ENCODE measurements around the gene CLCN7. TPM values are rescaled to one million over a fixed set of nuclear protein-coding genes. Genes with fewer than 3 reads are reported as not detected.

The CLCN7 gene
- total and polyA plus RNA-seq, 9 of the 15 experiments (the other 6 are each of a cell fraction or from before 2014, with no cell fraction given), result 0.06 to 126 (median 18.7) TPM

DNA sequence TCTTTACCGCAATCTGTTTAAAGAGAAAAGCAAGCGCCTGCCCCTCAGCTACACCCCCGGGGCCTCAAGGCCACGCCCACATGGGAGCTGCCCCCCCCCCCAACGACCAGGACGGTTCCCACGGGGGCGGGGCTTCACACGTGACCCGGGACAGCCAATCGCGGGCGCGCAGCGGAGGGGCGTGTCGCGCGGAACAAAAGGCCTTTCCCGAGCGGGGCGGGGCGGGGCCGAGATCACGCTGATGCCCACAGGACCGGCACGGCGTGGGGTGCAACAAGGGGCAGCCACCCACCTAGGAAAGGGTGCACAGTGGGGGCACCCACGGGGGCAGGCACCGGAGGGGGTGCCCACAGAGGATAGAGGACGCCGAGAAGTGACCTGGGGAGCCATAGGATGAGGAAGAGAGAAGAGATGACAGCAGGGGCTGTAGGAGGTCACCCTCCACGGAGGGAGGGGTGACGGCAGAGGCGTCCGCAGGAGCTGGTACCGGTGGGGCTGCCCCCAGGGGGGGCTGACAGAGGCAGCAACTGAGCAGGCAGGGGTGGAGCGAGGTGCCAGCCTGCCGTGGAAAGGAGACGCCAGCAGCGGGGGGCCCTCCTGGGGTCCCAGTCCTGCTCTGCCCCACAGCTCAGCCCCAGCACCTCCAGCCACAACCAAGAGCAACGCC lies 66.5 kb downstream of the CLCN7 start (continued):
- TF ChIP-seq REST (IDR thresholded peaks at IDR 0.05; ENCODE audit: borderline replicate concordance), result peak; percentile 86
- no peak for TF ChIP-seq REST (CRISPR knock-in tag; IDR thresholded peaks at IDR 0.05; ENCODE audit: low read depth)
- TF ChIP-seq PHF8 (IDR thresholded peaks at IDR 0.05; ENCODE audit: borderline replicate concordance, low read length), result peak; percentile 23; the same call in 1 of the 2 replicates
- peak; percentile 74; the same call in 1 of the 2 replicates for TF ChIP-seq KAT7 (CRISPR knock-in tag; IDR thresholded peaks at IDR 0.05; ENCODE audit: borderline replicate concordance)
- TF ChIP-seq FIP1L1 (IDR thresholded peaks at IDR 0.05; ENCODE audit: low read depth, low read length, poor library complexity, severe bottlenecking), result no peak
- peak; percentile 25 for TF ChIP-seq CCNT2 (IDR thresholded peaks at IDR 0.05; ENCODE audit: borderline replicate concordance, extremely low read depth, insufficient read length, low read depth, low read length)
- TF ChIP-seq FOXK2 (conservative IDR thresholded peaks at IDR 0.05 in 1 of 2, IDR thresholded peaks at IDR 0.05 in 1 of 2; ENCODE audit: low read depth in 2 of 2), result 0 out of 4 replicates have a peak, but pooled peaks of 1 of the 2 experiments have one; percentile 40
- TF ChIP-seq ZBTB2 (IDR thresholded peaks at IDR 0.05), result peak; percentile 59; the same call in 1 of the 2 replicates
- TF ChIP-seq SRF (CRISPR knock-in tag; IDR thresholded peaks at IDR 0.05), result peak in 1 of 2 experiments; percentile 30; a peak in 1 of 4 replicates
- 0 out of 2 replicates have a peak, but pooled peaks have one; percentile 49 for TF ChIP-seq KLF1 (tag; IDR thresholded peaks at IDR 0.05)
- TF ChIP-seq RBFOX2 (IDR thresholded peaks at IDR 0.05; ENCODE audit: low read depth, low read length), result peak; percentile 54
- TF ChIP-seq NFIC (IDR thresholded peaks at IDR 0.05), result no peak
- TF ChIP-seq BHLHE40 (IDR thresholded peaks at IDR 0.05; ENCODE audit: low read length), result peak; percentile 75
- peak; percentile 56 for TF ChIP-seq CXXC5 (CRISPR knock-in tag; IDR thresholded peaks at IDR 0.05)
- TF ChIP-seq SIN3A (IDR thresholded peaks at IDR 0.05; ENCODE audit: borderline replicate concordance in 2 of 2, control insufficient read depth in 1 of 2, low read depth in 2 of 2, low read length in 2 of 2), result peak in 1 of 2 experiments; percentile 62; a peak in 3 of 4 replicates
- TF ChIP-seq NRF1 (conservative IDR thresholded peaks at IDR 0.05 in 1 of 2, IDR thresholded peaks at IDR 0.05 in 1 of 2), result peak; percentile 29 to 32; a peak in 2 of 4 replicates
- TF ChIP-seq NFYB (IDR thresholded peaks at IDR 0.05; ENCODE audit: extremely low read depth, insufficient read length), result peak; percentile 66
- TF ChIP-seq EGR1 (conservative IDR thresholded peaks at IDR 0.05), result peak; percentile 75

Measured in K562 (cell line).